HL-60 (cell line): ENCODE data around the gene MAT2A.

Source experiments
- DNase-seq, 2 experiments: peaks; one replicate each; pipeline ENCODE4 v3.0.0-alpha.2; 2010 to 2020; ENCODE audit warnings: low read depth in 1 of 2, low spot score in 1 of 2
- H3K27ac ChIP-seq: fragments of 250-450 bp; sonication (Bioruptor Pico); replicated peaks from 2 replicates; pipeline ENCODE4 v1.5.1; 2020; ENCODE audit warnings: mild to moderate bottlenecking, moderate library complexity
- H3K27me3 ChIP-seq: fragments of 250-450 bp; sonication (Bioruptor Pico); 2 replicates; pipeline ENCODE4 v1.5.1; 2021; ENCODE audit warnings: mild to moderate bottlenecking, moderate library complexity; ENCODE audit not compliant: insufficient read depth, poor library complexity, severe bottlenecking
- H3K4me3 ChIP-seq: replicated peaks from 2 replicates; pipeline ENCODE4 v1.5.1; 2011; ENCODE audit warnings: mild to moderate bottlenecking, control low read depth, low read length; ENCODE audit not compliant: insufficient read depth
- GABPA ChIP-seq: IDR thresholded peaks from 2 replicates; pipeline ENCODE4 v1.6.1; 2012; ENCODE audit warnings: low read depth
- POLR2AphosphoS5 ChIP-seq: IDR thresholded peaks from 2 replicates; pipeline ENCODE4 v1.6.1; 2012; ENCODE audit warnings: low read depth
- SPI1 ChIP-seq: IDR thresholded peaks from 2 replicates; pipeline ENCODE4 v1.6.1; 2012; ENCODE audit warnings: low read depth, mild to moderate bottlenecking, borderline replicate concordance
- TF ChIP-seq, protein P1 (sequence below): IDR thresholded peaks from 2 replicates; pipeline ENCODE4 v1.6.1; 2012; ENCODE audit warnings: low read depth; ENCODE audit not compliant: insufficient replicate concordance
- TF ChIP-seq, protein P2 (sequence below): IDR thresholded peaks from one replicate; pipeline ENCODE4 v1.5.1; 2011; ENCODE audit warnings: low read length, control low read depth, inconsistent platforms; ENCODE audit not compliant: insufficient read depth

The MAT2A gene

DNA sequence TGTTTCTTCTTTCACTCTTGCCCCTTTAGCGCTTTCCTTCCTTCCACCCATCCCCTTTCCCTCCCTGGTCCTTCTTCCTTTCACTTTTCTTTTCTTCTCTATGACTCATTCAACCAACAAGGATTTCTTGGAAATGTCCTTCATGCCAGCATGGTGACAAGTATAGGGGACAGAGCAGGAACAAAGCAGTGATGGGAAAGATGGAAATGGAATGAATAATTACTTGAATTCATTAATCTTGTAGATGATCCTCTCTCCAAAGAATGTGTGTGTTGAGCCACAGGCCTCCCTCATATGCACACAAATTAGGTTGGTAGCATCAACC is 46.8 kb downstream of the MAT2A start:
- no peak for DNase-seq
- Histone ChIP-seq H3K4me3 (no peak overlapping the region), H3K27me3 (no peaks in the 10 kb centered on the region), H3K27ac (peak overlapping the region; percentile 63)
- TF ChIP-seq, protein P1, sequence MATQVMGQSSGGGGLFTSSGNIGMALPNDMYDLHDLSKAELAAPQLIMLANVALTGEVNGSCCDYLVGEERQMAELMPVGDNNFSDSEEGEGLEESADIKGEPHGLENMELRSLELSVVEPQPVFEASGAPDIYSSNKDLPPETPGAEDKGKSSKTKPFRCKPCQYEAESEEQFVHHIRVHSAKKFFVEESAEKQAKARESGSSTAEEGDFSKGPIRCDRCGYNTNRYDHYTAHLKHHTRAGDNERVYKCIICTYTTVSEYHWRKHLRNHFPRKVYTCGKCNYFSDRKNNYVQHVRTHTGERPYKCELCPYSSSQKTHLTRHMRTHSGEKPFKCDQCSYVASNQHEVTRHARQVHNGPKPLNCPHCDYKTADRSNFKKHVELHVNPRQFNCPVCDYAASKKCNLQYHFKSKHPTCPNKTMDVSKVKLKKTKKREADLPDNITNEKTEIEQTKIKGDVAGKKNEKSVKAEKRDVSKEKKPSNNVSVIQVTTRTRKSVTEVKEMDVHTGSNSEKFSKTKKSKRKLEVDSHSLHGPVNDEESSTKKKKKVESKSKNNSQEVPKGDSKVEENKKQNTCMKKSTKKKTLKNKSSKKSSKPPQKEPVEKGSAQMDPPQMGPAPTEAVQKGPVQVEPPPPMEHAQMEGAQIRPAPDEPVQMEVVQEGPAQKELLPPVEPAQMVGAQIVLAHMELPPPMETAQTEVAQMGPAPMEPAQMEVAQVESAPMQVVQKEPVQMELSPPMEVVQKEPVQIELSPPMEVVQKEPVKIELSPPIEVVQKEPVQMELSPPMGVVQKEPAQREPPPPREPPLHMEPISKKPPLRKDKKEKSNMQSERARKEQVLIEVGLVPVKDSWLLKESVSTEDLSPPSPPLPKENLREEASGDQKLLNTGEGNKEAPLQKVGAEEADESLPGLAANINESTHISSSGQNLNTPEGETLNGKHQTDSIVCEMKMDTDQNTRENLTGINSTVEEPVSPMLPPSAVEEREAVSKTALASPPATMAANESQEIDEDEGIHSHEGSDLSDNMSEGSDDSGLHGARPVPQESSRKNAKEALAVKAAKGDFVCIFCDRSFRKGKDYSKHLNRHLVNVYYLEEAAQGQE, result no peak
- no peak for TF ChIP-seq GABPA
- TF ChIP-seq SPI1, result no peak
- no peak for TF ChIP-seq POLR2AphosphoS5
- TF ChIP-seq, protein P2, sequence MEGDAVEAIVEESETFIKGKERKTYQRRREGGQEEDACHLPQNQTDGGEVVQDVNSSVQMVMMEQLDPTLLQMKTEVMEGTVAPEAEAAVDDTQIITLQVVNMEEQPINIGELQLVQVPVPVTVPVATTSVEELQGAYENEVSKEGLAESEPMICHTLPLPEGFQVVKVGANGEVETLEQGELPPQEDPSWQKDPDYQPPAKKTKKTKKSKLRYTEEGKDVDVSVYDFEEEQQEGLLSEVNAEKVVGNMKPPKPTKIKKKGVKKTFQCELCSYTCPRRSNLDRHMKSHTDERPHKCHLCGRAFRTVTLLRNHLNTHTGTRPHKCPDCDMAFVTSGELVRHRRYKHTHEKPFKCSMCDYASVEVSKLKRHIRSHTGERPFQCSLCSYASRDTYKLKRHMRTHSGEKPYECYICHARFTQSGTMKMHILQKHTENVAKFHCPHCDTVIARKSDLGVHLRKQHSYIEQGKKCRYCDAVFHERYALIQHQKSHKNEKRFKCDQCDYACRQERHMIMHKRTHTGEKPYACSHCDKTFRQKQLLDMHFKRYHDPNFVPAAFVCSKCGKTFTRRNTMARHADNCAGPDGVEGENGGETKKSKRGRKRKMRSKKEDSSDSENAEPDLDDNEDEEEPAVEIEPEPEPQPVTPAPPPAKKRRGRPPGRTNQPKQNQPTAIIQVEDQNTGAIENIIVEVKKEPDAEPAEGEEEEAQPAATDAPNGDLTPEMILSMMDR, result no peak

DNA sequence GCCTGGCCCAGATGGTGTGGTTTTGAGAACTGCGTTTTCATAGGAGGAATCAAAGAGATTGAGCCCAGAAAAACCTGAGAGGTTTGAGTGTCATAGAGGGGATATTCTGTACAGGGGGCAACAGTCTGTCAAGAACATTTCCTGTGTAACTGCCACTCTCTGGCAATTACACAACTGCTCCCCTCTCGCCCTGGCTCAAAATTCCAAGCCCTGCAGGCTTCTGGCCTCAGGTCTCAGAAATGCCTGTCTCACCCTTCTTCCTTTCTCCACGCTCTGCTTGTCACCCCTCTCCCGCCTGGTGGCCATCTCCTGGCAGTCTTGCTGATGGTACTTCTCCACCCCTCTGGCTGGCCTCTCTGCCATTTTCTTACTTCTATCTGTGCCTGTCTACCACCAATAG is 49.3 kb downstream of the MAT2A start:
- no peak overlapping the region for H3K4me3 ChIP-seq
- TF ChIP-seq GABPA (no peak), POLR2AphosphoS5 (no peak), SPI1 (no peak)
- TF ChIP-seq, protein P2, result no peak
- TF ChIP-seq, protein P1, result no peak
- no peaks in the 10 kb centered on the region for H3K27me3 ChIP-seq
- H3K27ac ChIP-seq, result peak overlapping the region; percentile 63
- DNase-seq, result peak in 1 of 2 experiments; percentile 35

DNA sequence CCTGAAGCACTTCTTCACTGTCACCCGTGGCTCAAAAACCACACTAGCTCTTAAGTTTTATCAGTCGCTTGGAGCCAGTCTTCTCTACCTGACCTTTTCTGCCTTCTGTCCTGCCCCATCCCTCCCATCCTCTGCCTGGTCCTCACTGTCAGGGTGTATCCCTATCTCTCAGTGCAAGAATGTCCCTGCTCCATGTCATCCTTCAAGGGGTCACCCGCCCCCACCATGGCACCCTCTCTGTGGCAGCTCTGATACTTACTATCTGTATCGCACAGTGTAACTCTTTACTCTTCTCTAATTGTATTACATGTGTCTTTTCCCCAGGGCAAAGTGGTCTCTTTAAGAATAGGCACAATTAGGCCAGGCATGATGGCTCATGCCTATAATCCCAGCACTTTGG is 49.7 kb downstream of the MAT2A start:
- H3K27me3 ChIP-seq, result no peaks in the 10 kb centered on the region
- H3K27ac ChIP-seq, result peak overlapping the region; percentile 63

More for the DNA sequence above, 49.7 kb downstream of the MAT2A start:
- no peak for DNase-seq
- TF ChIP-seq SPI1, result no peak
- TF ChIP-seq, protein P2, result no peak
- no peak for TF ChIP-seq POLR2AphosphoS5
- no peak for TF ChIP-seq GABPA
- TF ChIP-seq, protein P1, result no peak
- H3K4me3 ChIP-seq, result no peak overlapping the region
